WI38 (cell line): Measurements from ENCODE around the gene BAD.

Experiments used
- H3K4me3 ChIP-seq: 2 replicates; pipeline ENCODE4 v1.5.1; 2011; ENCODE audit warnings: low read depth, mild to moderate bottlenecking, control low read depth, low read length
- CTCF ChIP-seq: IDR thresholded peaks from 2 replicates; pipeline ENCODE4 v1.5.1; 2012; ENCODE audit warnings: low read depth, mild to moderate bottlenecking, control low read depth, low read length

Gene BAD

GRCh38 chr11:64251016-64251752 is 33.3 kb downstream of the BAD start, which contains the start of gene PLCB3:
Gene PLCB3, plus strand, starts transcription at chr11:64251530. Its CDS starts 120 bp downstream, at chr11:64251650.
- peak within 1 kb of the TSS; percentile 87 for H3K4me3 ChIP-seq
- TF ChIP-seq CTCF, result peak; percentile 45; the same call in 1 of the 2 replicates

GRCh38 chr11:64250415-64251015 is 34.0 kb downstream of the BAD start:
- H3K4me3 ChIP-seq, result peak overlapping the region; percentile 60

GRCh38 chr11:64249563-64250414 is 34.7 kb downstream of the BAD start:
- no peak for TF ChIP-seq CTCF
- no peak overlapping the region for H3K4me3 ChIP-seq

More at GRCh38 chr11:64250415-64251015, 34.0 kb downstream of the BAD start:
- no peak for TF ChIP-seq CTCF

- no peak overlapping the region for H3K4me3 ChIP-seq
- no peak for TF ChIP-seq CTCF
Observed at GRCh38 chr11:64249038-64249437, 35.4 kb downstream of the BAD start.

GRCh38 chr11:64248578-64248977 is 35.9 kb downstream of the BAD start:
- no peak for TF ChIP-seq CTCF
- no peak overlapping the region for H3K4me3 ChIP-seq

- peak overlapping the region; percentile 65 for H3K4me3 ChIP-seq
- TF ChIP-seq CTCF, result no peak
Observed at GRCh38 chr11:64247729-64248531, 36.5 kb downstream of the BAD start.
